BLaER1 (cell line): Measurements from ENCODE around the gene NTNG1.
A peak's percentile ranks its signal among the peaks of the same experiment; 100 is the strongest.

Source experiments
- H3K27ac ChIP-seq: shearing (Covaris generic); formaldehyde crosslinking; 2 replicates; pipeline ENCODE4 v1.8.1; 2022
- H3K27me3 ChIP-seq: shearing (Covaris generic); formaldehyde crosslinking; 2 replicates; pipeline ENCODE4 v1.8.1; 2022
- H3K36me3 ChIP-seq: shearing (Covaris generic); formaldehyde crosslinking; 2 replicates; pipeline ENCODE4 v1.8.1; 2022
- H3K4me1 ChIP-seq: shearing (Covaris generic); formaldehyde crosslinking; 2 replicates; pipeline ENCODE4 v1.8.1; 2022
- H3K4me2 ChIP-seq: shearing (Covaris generic); formaldehyde crosslinking; 2 replicates; pipeline ENCODE4 v1.8.1; 2022
- H3K4me3 ChIP-seq: shearing (Covaris generic); formaldehyde crosslinking; 2 replicates; pipeline ENCODE4 v1.8.1; 2022
- H3K9ac ChIP-seq: shearing (Covaris generic); formaldehyde crosslinking; 2 replicates; pipeline ENCODE4 v1.8.1; 2022
- H3K9me3 ChIP-seq: shearing (Covaris generic); formaldehyde crosslinking; 2 replicates; pipeline ENCODE4 v1.8.1; 2022
- H4K20me1 ChIP-seq: shearing (Covaris generic); formaldehyde crosslinking; 2 replicates; pipeline ENCODE4 v1.8.1; 2022
- Cebpa-rat ChIP-seq: shearing (Covaris generic); IDR thresholded peaks from 2 replicates; pipeline ENCODE4 v1.8.1; 2022

Gene NTNG1

GRCh38 chr1:107526524-107527198 lies 385.8 kb downstream of the NTNG1 start:
- TF ChIP-seq Cebpa-rat, result no peak
- no peak overlapping the region for H3K9ac ChIP-seq
- H3K27me3 ChIP-seq, result no peaks in the 10 kb centered on the region
- H4K20me1 ChIP-seq, result no peaks in the 10 kb centered on the region
- H3K4me2 ChIP-seq, result peak overlapping the region; percentile 58
- no peaks in the 10 kb centered on the region for H3K36me3 ChIP-seq
- peaks cover 72% of the 10 kb centered on the region for H3K4me1 ChIP-seq
- peaks cover 3% of the 10 kb centered on the region; the same call in 1 of the 2 replicates for H3K9me3 ChIP-seq
- 0 out of 2 replicates have a peak overlapping the region, but pooled peaks have one; percentile 12 for H3K27ac ChIP-seq
- no peak overlapping the region for H3K4me3 ChIP-seq

GRCh38 chr1:107529511-107530149 lies 388.8 kb downstream of the NTNG1 start:
- H3K9ac ChIP-seq, result no peak overlapping the region; the same call in 1 of the 2 replicates
- no peaks in the 10 kb centered on the region for H3K27me3 ChIP-seq
- H4K20me1 ChIP-seq, result no peaks in the 10 kb centered on the region
- peak overlapping the region; percentile 32; the same call in 1 of the 2 replicates for H3K4me2 ChIP-seq
- TF ChIP-seq Cebpa-rat, result no peak
- peak overlapping the region; percentile 20; the same call in 1 of the 2 replicates for H3K27ac ChIP-seq
- H3K9me3 ChIP-seq, result peaks cover 7% of the 10 kb centered on the region
- H3K4me3 ChIP-seq, result no peak overlapping the region
- H3K36me3 ChIP-seq, result no peaks in the 10 kb centered on the region
- peaks cover 90% of the 10 kb centered on the region for H3K4me1 ChIP-seq

- H3K27me3 ChIP-seq, result no peaks in the 10 kb centered on the region
- H3K4me3 ChIP-seq, result no peak overlapping the region
- no peaks in the 10 kb centered on the region for H4K20me1 ChIP-seq
- H3K36me3 ChIP-seq, result no peaks in the 10 kb centered on the region
- no peak for TF ChIP-seq Cebpa-rat
- H3K4me2 ChIP-seq, result peak overlapping the region; percentile 32; the same call in 1 of the 2 replicates
- H3K4me1 ChIP-seq, result peaks cover 91% of the 10 kb centered on the region
- peaks cover 8% of the 10 kb centered on the region for H3K9me3 ChIP-seq
- peak overlapping the region; percentile 20; the same call in 1 of the 2 replicates for H3K27ac ChIP-seq
- no peak overlapping the region; the same call in 1 of the 2 replicates for H3K9ac ChIP-seq
These were observed 389.7 kb downstream of the NTNG1 start for GRCh38 chr1:107530543-107530942.

- Histone ChIP-seq H3K27me3 (no peaks in the 10 kb centered on the region), H4K20me1 (no peaks in the 10 kb centered on the region), H3K4me1 (peaks cover 91% of the 10 kb centered on the region), H3K27ac (peak overlapping the region; percentile 27; the same call in 1 of the 2 replicates), H3K4me3 (no peak overlapping the region), H3K9ac (no peak overlapping the region), H3K36me3 (no peaks in the 10 kb centered on the region), H3K9me3 (peaks cover 8% of the 10 kb centered on the region), H3K4me2 (peak overlapping the region; percentile 8; the same call in 1 of the 2 replicates)
- no peak for TF ChIP-seq Cebpa-rat
These were observed 390.4 kb downstream of the NTNG1 start for GRCh38 chr1:107531065-107531908.

- no peak for TF ChIP-seq Cebpa-rat
- no peak overlapping the region for H3K4me2 ChIP-seq
- H3K4me3 ChIP-seq, result no peak overlapping the region
- H4K20me1 ChIP-seq, result no peaks in the 10 kb centered on the region
- H3K9ac ChIP-seq, result no peak overlapping the region
- H3K4me1 ChIP-seq, result peaks cover 91% of the 10 kb centered on the region
- H3K27ac ChIP-seq, result peak overlapping the region; percentile 31; the same call in 1 of the 2 replicates
- no peaks in the 10 kb centered on the region for H3K27me3 ChIP-seq
- H3K36me3 ChIP-seq, result no peaks in the 10 kb centered on the region
- H3K9me3 ChIP-seq, result peaks cover 8% of the 10 kb centered on the region
These were observed 391.5 kb downstream of the NTNG1 start for GRCh38 chr1:107532318-107532717.
